ENCODE measurements around the gene OBSCN. TPM values are rescaled to one million over a fixed set of nuclear protein-coding genes. Genes with fewer than 3 reads are reported as not detected.

Gene OBSCN
- total RNA-seq, 2 experiments from 2014 or later: 80.8 to 82.2 TPM

GRCh38 chr1:228420968-228421826 lies 213.4 kb downstream of the OBSCN start:
- Histone ChIP-seq H3K36me3 (ENCODE audit: insufficient read depth, low read length) (no peaks in the 10 kb centered on the region), H3K4me1 (ENCODE audit: insufficient read depth, low read length) (peaks cover 13% of the 10 kb centered on the region), H3K27me3 (ENCODE audit: control insufficient read depth in 1 of 2, insufficient read depth in 2 of 2, low read length in 2 of 2) (peaks cover 6 to 7% of the 10 kb centered on the region in 2 experiments), H3K27ac (ENCODE audit: low read depth in 1 of 2, low read length in 2 of 2) (no peak overlapping the region), H3K4me3 (ENCODE audit: low read length) (no peak overlapping the region), H3K9me3 (ENCODE audit: control insufficient read depth in 1 of 2, insufficient read depth in 1 of 2, low read length in 2 of 2) (peaks cover 0 to 10% of the 10 kb centered on the region in 2 experiments)
- Mint-ChIP-seq H3K4me1 (ENCODE audit: low read depth) (peaks cover 15% of the 10 kb centered on the region), H3K36me3 (ENCODE audit: low read depth) (no peaks in the 10 kb centered on the region), H3K27me3 (peaks cover 16% of the 10 kb centered on the region), H3K9me3 (no peaks in the 10 kb centered on the region), H3K27ac (no peak overlapping the region), H3K4me3 (no peak overlapping the region)
- intact Hi-C loops (cut with DNase I, micrococcal nuclease): no loop called here
- ChIA-PET POLR2A (no interaction called here), CTCF (no interaction called here)
- ATAC-seq (ENCODE audit: poor library complexity) (no peak), DNase-seq (no peak)
- TF ChIP-seq CTCF (IDR thresholded peaks at IDR 0.05): no peak

- H3K36me3 ChIP-seq (ENCODE audit: insufficient read depth, low read length): no peaks in the 10 kb centered on the region
- no peaks in the 10 kb centered on the region for H3K4me1 Mint-ChIP-seq (ENCODE audit: low read depth)
- H3K4me3 Mint-ChIP-seq: no peak overlapping the region
- H3K27ac ChIP-seq (ENCODE audit: low read depth in 1 of 2, low read length in 2 of 2): no peak overlapping the region
- peaks cover 15% of the 10 kb centered on the region for H3K27me3 Mint-ChIP-seq
- no peaks in the 10 kb centered on the region for H3K4me1 ChIP-seq (ENCODE audit: insufficient read depth, low read length)
- H3K27ac Mint-ChIP-seq: no peak overlapping the region
- DNase-seq: no peak
- peaks cover 0 to 8% of the 10 kb centered on the region in 2 experiments for H3K27me3 ChIP-seq (ENCODE audit: control insufficient read depth in 1 of 2, insufficient read depth in 2 of 2, low read length in 2 of 2)
- no peak for TF ChIP-seq CTCF (IDR thresholded peaks at IDR 0.05)
- no peak overlapping the region for H3K4me3 ChIP-seq (ENCODE audit: low read length)
- no peaks in the 10 kb centered on the region for H3K9me3 Mint-ChIP-seq
- ATAC-seq (ENCODE audit: poor library complexity): no peak
- ChIA-PET POLR2A (no interaction called here), CTCF (interaction anchor here (0.6 kb wide), 1 partner anchor 11 kb away, joined by 3 read pairs; no protein-coding TSS in a partner anchor)
- H3K36me3 Mint-ChIP-seq (ENCODE audit: low read depth): no peaks in the 10 kb centered on the region
- intact Hi-C loops (cut with DNase I, micrococcal nuclease): no loop called here
- H3K9me3 ChIP-seq (ENCODE audit: control insufficient read depth in 1 of 2, insufficient read depth in 1 of 2, low read length in 2 of 2): peaks cover 0 to 9% of the 10 kb centered on the region in 2 experiments
Measured at GRCh38 chr1:228423404-228424053, 215.7 kb downstream of the OBSCN start.

GRCh38 chr1:228424685-228425660 lies 217.1 kb downstream of the OBSCN start:
- CTCF ChIA-PET: no interaction called here
- ATAC-seq (ENCODE audit: poor library complexity): no peak

More at GRCh38 chr1:228424685-228425660, 217.1 kb downstream of the OBSCN start:
- Mint-ChIP-seq H3K36me3 (ENCODE audit: low read depth) (no peaks in the 10 kb centered on the region), H3K27me3 (peaks cover 20% of the 10 kb centered on the region), H3K27ac (no peak overlapping the region), H3K4me1 (ENCODE audit: low read depth) (no peaks in the 10 kb centered on the region), H3K9me3 (no peaks in the 10 kb centered on the region), H3K4me3 (no peak overlapping the region)
- Histone ChIP-seq H3K9me3 (ENCODE audit: control insufficient read depth in 1 of 2, insufficient read depth in 1 of 2, low read length in 2 of 2) (peaks cover 0 to 9% of the 10 kb centered on the region in 2 experiments), H3K4me3 (ENCODE audit: low read length) (no peak overlapping the region), H3K36me3 (ENCODE audit: insufficient read depth, low read length) (no peaks in the 10 kb centered on the region), H3K27me3 (ENCODE audit: control insufficient read depth in 1 of 2, insufficient read depth in 2 of 2, low read length in 2 of 2) (peaks cover 0 to 10% of the 10 kb centered on the region in 2 experiments), H3K27ac (ENCODE audit: low read depth in 1 of 2, low read length in 2 of 2) (no peak overlapping the region), H3K4me1 (ENCODE audit: insufficient read depth, low read length) (no peaks in the 10 kb centered on the region)
- POLR2A ChIA-PET: interaction anchor here (0.6 kb wide), 1 partner anchor 315 kb away, joined by 3 read pairs; no protein-coding TSS in a partner anchor
- TF ChIP-seq CTCF (IDR thresholded peaks at IDR 0.05): no peak
- intact Hi-C loops (cut with DNase I, micrococcal nuclease): no loop called here
- no peak for DNase-seq
